Panc1 (cell line): ENCODE results near the gene TCEA3. TPM values are rescaled to one million over a fixed set of nuclear protein-coding genes. Genes with fewer than 3 reads are reported as not detected.

Experiments
- ATAC-seq: fragments of 200-7000 bp; cut with Tn5 transposase; 2 replicates; pipeline ENCODE4 v1.9.1; 2020; ENCODE audit warnings: mild to moderate bottlenecking, moderate library complexity
- BruUV-seq: library from RNA; stranded (reverse); fragments of 400-500 nt; replicated peaks from 2 replicates; lab custom pipeline; 2021; lab: Mats Ljungman, UMichigan
- CTCF ChIA-PET: fragments of 300-600 bp; sonication (Branson Sonifier 250); formaldehyde crosslinking; loops from one replicate; lab custom pipeline; 2022; ENCODE audit warnings: antibody characterized with exemption; lab: Charles Lee
- POLR2A ChIA-PET: fragments of 300-600 bp; sonication (Branson Sonifier 250); formaldehyde crosslinking; loops from one replicate; lab custom pipeline; 2022; ENCODE audit warnings: antibody characterized with exemption; lab: Charles Lee
- DNase-seq: peaks from one replicate; pipeline ENCODE4 v3.0.0-alpha.2; 2010; ENCODE audit warnings: low read depth, low spot score
- H3K27ac ChIP-seq: 2 replicates; pipeline ENCODE4 v1.5.1; 2011; ENCODE audit warnings: mild to moderate bottlenecking, low read length, inconsistent platforms
- H3K27me3 ChIP-seq: fragments of 200-500 bp; sonication (Bioruptor generic); 2 replicates; pipeline ENCODE4 v1.6.0; 2014; ENCODE audit warnings: low read length, inconsistent platforms; ENCODE audit not compliant: control insufficient read depth, insufficient read depth
- H3K36me3 ChIP-seq: fragments of 200-500 bp; sonication (Bioruptor generic); 2 replicates; pipeline ENCODE4 v1.5.1; 2014; ENCODE audit warnings: inconsistent platforms, mild to moderate bottlenecking, low read length, moderate library complexity; ENCODE audit not compliant: control insufficient read depth, insufficient read depth
- H3K4me1 ChIP-seq: 2 replicates; pipeline ENCODE4 v1.5.1; 2011; ENCODE audit warnings: inconsistent platforms, mild to moderate bottlenecking, low read length, moderate library complexity; ENCODE audit not compliant: control insufficient read depth, insufficient read depth
- H3K4me3 ChIP-seq, 2 experiments: 2 replicates each; pipeline ENCODE4 v1.5.1; 2011 to 2012; ENCODE audit warnings: low read depth in 2 of 2, low read length in 2 of 2, mild to moderate bottlenecking in 2 of 2, inconsistent platforms in 1 of 2, moderate library complexity in 1 of 2
- H3K9me3 ChIP-seq: fragments of 200-500 bp; sonication (Bioruptor generic); 2 replicates; pipeline ENCODE4 v1.5.1; 2014; ENCODE audit warnings: low read depth, mild to moderate bottlenecking, inconsistent platforms, low read length, moderate library complexity; ENCODE audit not compliant: control insufficient read depth, insufficient read depth
- CTCF ChIP-seq: fragments of 450-650 bp; IDR thresholded peaks from 2 replicates; pipeline ENCODE4 v1.5.1; 2017; ENCODE audit warnings: mild to moderate bottlenecking
- POLR2AphosphoS5 ChIP-seq: IDR thresholded peaks from 2 replicates; pipeline ENCODE4 v1.6.1; 2012; ENCODE audit warnings: mild to moderate bottlenecking, low read depth, low read length, moderate library complexity
- REST ChIP-seq, 2 experiments: IDR thresholded peaks; 2 replicates each; pipeline ENCODE4 v1.6.1; 2011 to 2012; ENCODE audit warnings: low read depth in 2 of 2, control low read depth in 1 of 2, low read length in 1 of 2, mild to moderate bottlenecking in 1 of 2, moderate library complexity in 1 of 2; ENCODE audit not compliant: insufficient read depth in 1 of 2
- SIN3A ChIP-seq: IDR thresholded peaks from 2 replicates; pipeline ENCODE4 v1.6.1; 2012; ENCODE audit warnings: low read depth, mild to moderate bottlenecking, low read length, moderate library complexity, borderline replicate concordance; ENCODE audit not compliant: insufficient read depth
- TCF7L2 ChIP-seq: IDR thresholded peaks from 2 replicates; pipeline ENCODE4 v1.6.1; 2011; ENCODE audit warnings: mild to moderate bottlenecking, low read depth, low read length, inconsistent platforms
- in situ Hi-C: cut with HindIII; loops from 2 replicates; pipeline ENCODE4 v1.10.0; 2016; ENCODE audit warnings: low sequenced_read_pairs, low pct_unique_long_range_greater_than_20kb
- intact Hi-C: fragments of 100-400 bp; cut with micrococcal nuclease; formaldehyde crosslinking; loops from one replicate; pipeline ENCODE4 v1.10.0; 2022; ENCODE audit not compliant: unreplicated experiment
- total RNA-seq: library from RNA; stranded (reverse); gene quantifications from one replicate; pipeline ENCODE4 v1.2.1, GENCODE V29; 2021; ENCODE audit not compliant: unreplicated experiment

The TCEA3 gene
- total RNA-seq, 1 experiment from 2014 or later: 8.3 TPM

GRCh38 chr1:23403735-23404486 is 20.6 kb downstream of the TCEA3 start:
- Histone ChIP-seq H3K4me1 (peaks cover 25% of the 10 kb centered on the region), H3K27me3 (no peaks in the 10 kb centered on the region), H3K4me3 (peak overlapping the region; percentile 29 to 48), H3K27ac (peak overlapping the region; percentile 95), H3K36me3 (no peaks in the 10 kb centered on the region), H3K9me3 (no peaks in the 10 kb centered on the region; the same call in 1 of the 2 replicates)
- ChIA-PET CTCF (interaction anchor here (0.6 to 1.4 kb wide), 11 partner anchors 13 to 235 kb away, joined by 3 to 9 read pairs (median 4); partner anchors contain the start of genes HNRNPR and LUZP1), POLR2A (interaction anchor here (0.6 to 1.0 kb wide), 3 partner anchors 60 to 334 kb away, joined by 3 to 6 read pairs (median 4); partner anchors contain the start of gene HNRNPR)
- DNase-seq: peak; percentile 77
- BruUV-seq: no TSS peak
- in situ Hi-C loops (no loop called here), intact Hi-C loops (loop anchor here (2.0 kb wide), 1 partner anchor 59 kb away; the partner anchor contains the start of gene HNRNPR)
- ATAC-seq: peak; percentile 96
- TF ChIP-seq SIN3A (no peak), TCF7L2 (no peak), CTCF (peak; percentile 99), POLR2AphosphoS5 (peak; percentile 55; the same call in 1 of the 2 replicates)

- in situ Hi-C loops: no loop called here
- Histone ChIP-seq H3K4me3 (peak overlapping the region; percentile 29 to 48), H3K4me1 (peaks cover 25% of the 10 kb centered on the region), H3K9me3 (no peaks in the 10 kb centered on the region; the same call in 1 of the 2 replicates), H3K27ac (peak overlapping the region; percentile 95), H3K27me3 (no peaks in the 10 kb centered on the region), H3K36me3 (no peaks in the 10 kb centered on the region)
- intact Hi-C loops: no loop called here
- ATAC-seq (no peak; the same call in 1 of the 2 replicates), DNase-seq (no peak)
- no TSS peak for BruUV-seq
- ChIA-PET CTCF (interaction anchor here (0.6 to 1.4 kb wide), 12 partner anchors 12 to 235 kb away, joined by 3 to 10 read pairs (median 4); partner anchors contain the start of genes HNRNPR and LUZP1), POLR2A (interaction anchor here (0.6 to 1.1 kb wide), 4 partner anchors 34 to 334 kb away, joined by 3 to 6 read pairs (median 4); partner anchors contain the start of genes HNRNPR and ZNF436)
- no peak for TF ChIP-seq TCF7L2
- no peak for TF ChIP-seq REST (IDR thresholded peaks at IDR 0.05; ENCODE audit: insufficient read depth in 1 of 2, low read depth in 2 of 2, low read length in 1 of 2)
- no peak for TF ChIP-seq POLR2AphosphoS5
- TF ChIP-seq SIN3A: no peak
- no peak for TF ChIP-seq CTCF
These were observed 21.2 kb downstream of the TCEA3 start for GRCh38 chr1:23403355-23403734.
